ENCODE measurements around the gene GLYR1. TPM values are rescaled to one million over a fixed set of nuclear protein-coding genes. Genes with fewer than 3 reads are reported as not detected.

Gene GLYR1
- total RNA-seq, 1 experiment from 2014 or later: 117 TPM

GRCh38 chr16:4830408-4830807 is 16.7 kb downstream of the GLYR1 start:
- Histone ChIP-seq H3K9me3 (no peaks in the 10 kb centered on the region), H3K36me3 (ENCODE audit: control insufficient read depth, insufficient read depth, low read length) (peaks cover 1% of the 10 kb centered on the region; the same call in 1 of the 2 replicates), H3K4me1 (no peaks in the 10 kb centered on the region), H3K4me3 (ENCODE audit: low read depth, low read length) (no peak overlapping the region), H3K27me3 (replicated peaks; ENCODE audit: control insufficient read depth, insufficient read depth, low read length) (no peaks in the 10 kb centered on the region)
- H3K27me3 Mint-ChIP-seq (ENCODE audit: insufficient read depth, unreplicated experiment): no peaks in the 10 kb centered on the region
- no peak for DNase-seq
- TF ChIP-seq CTCF (IDR thresholded peaks at IDR 0.05; ENCODE audit: insufficient read depth in 1 of 2, low read depth in 1 of 2, low read length in 1 of 2, severe bottlenecking in 1 of 2, unreplicated experiment in 1 of 2): no peak
- H3K36me3 Mint-ChIP-seq (ENCODE audit: insufficient read depth, unreplicated experiment): peaks cover 68% of the 10 kb centered on the region
- no peaks in the 10 kb centered on the region for H3K4me1 Mint-ChIP-seq (ENCODE audit: low read depth, unreplicated experiment)
- intact Hi-C loops (cut with micrococcal nuclease; ENCODE audit: unreplicated experiment): no loop called here
- CTCF ChIA-PET: no interaction called here
- no peak overlapping the region for H3K4me3 Mint-ChIP-seq (ENCODE audit: unreplicated experiment)
- no peaks in the 10 kb centered on the region for H3K9me3 Mint-ChIP-seq (ENCODE audit: unreplicated experiment)
- BruUV-seq (replicated peaks): no TSS peak
- POLR2A ChIA-PET: interaction anchor here (0.6 kb wide), 1 partner anchor 69 kb away, joined by 3 read pairs; no protein-coding TSS in a partner anchor
- H3K27ac Mint-ChIP-seq (ENCODE audit: unreplicated experiment): no peak overlapping the region

GRCh38 chr16:4828567-4829321 is 18.3 kb downstream of the GLYR1 start:
- POLR2A ChIA-PET: no interaction called here
- peaks cover 69% of the 10 kb centered on the region for H3K36me3 Mint-ChIP-seq (ENCODE audit: insufficient read depth, unreplicated experiment)

GRCh38 chr16:4826980-4827379 is 20.1 kb downstream of the GLYR1 start:
- DNase-seq: no peak
- H3K4me3 Mint-ChIP-seq (ENCODE audit: unreplicated experiment): no peak overlapping the region
- Histone ChIP-seq H3K36me3 (ENCODE audit: control insufficient read depth, insufficient read depth, low read length) (peaks cover 4% of the 10 kb centered on the region; the same call in 1 of the 2 replicates), H3K9me3 (no peaks in the 10 kb centered on the region), H3K4me3 (ENCODE audit: low read depth, low read length) (no peak overlapping the region), H3K27me3 (replicated peaks; ENCODE audit: control insufficient read depth, insufficient read depth, low read length) (no peaks in the 10 kb centered on the region), H3K4me1 (no peaks in the 10 kb centered on the region)
- H3K36me3 Mint-ChIP-seq (ENCODE audit: insufficient read depth, unreplicated experiment): peaks cover 60% of the 10 kb centered on the region
- no peak overlapping the region for H3K27ac Mint-ChIP-seq (ENCODE audit: unreplicated experiment)
- ChIA-PET POLR2A (no interaction called here), CTCF (interaction anchor here (0.6 kb wide), 1 partner anchor 281 kb away, joined by 3 read pairs; no protein-coding TSS in a partner anchor)
- TF ChIP-seq CTCF (IDR thresholded peaks at IDR 0.05; ENCODE audit: insufficient read depth in 1 of 2, low read depth in 1 of 2, low read length in 1 of 2, severe bottlenecking in 1 of 2, unreplicated experiment in 1 of 2): no peak
- no peaks in the 10 kb centered on the region for H3K27me3 Mint-ChIP-seq (ENCODE audit: insufficient read depth, unreplicated experiment)
- no TSS peak for BruUV-seq (replicated peaks)
- H3K9me3 Mint-ChIP-seq (ENCODE audit: unreplicated experiment): no peaks in the 10 kb centered on the region
- intact Hi-C loops (cut with micrococcal nuclease; ENCODE audit: unreplicated experiment): no loop called here
- no peaks in the 10 kb centered on the region for H3K4me1 Mint-ChIP-seq (ENCODE audit: low read depth, unreplicated experiment)

More at GRCh38 chr16:4828567-4829321, 18.3 kb downstream of the GLYR1 start:
- no peak for DNase-seq
- Histone ChIP-seq H3K36me3 (ENCODE audit: control insufficient read depth, insufficient read depth, low read length) (peaks cover 1% of the 10 kb centered on the region; the same call in 1 of the 2 replicates), H3K4me1 (no peaks in the 10 kb centered on the region), H3K27me3 (replicated peaks; ENCODE audit: control insufficient read depth, insufficient read depth, low read length) (no peaks in the 10 kb centered on the region), H3K4me3 (ENCODE audit: low read depth, low read length) (no peak overlapping the region), H3K9me3 (no peaks in the 10 kb centered on the region)
- no peak for TF ChIP-seq CTCF (IDR thresholded peaks at IDR 0.05; ENCODE audit: insufficient read depth in 1 of 2, low read depth in 1 of 2, low read length in 1 of 2, severe bottlenecking in 1 of 2, unreplicated experiment in 1 of 2)
- no peak overlapping the region for H3K27ac Mint-ChIP-seq (ENCODE audit: unreplicated experiment)
- H3K4me1 Mint-ChIP-seq (ENCODE audit: low read depth, unreplicated experiment): no peaks in the 10 kb centered on the region
- no peaks in the 10 kb centered on the region for H3K9me3 Mint-ChIP-seq (ENCODE audit: unreplicated experiment)
- intact Hi-C loops (cut with micrococcal nuclease; ENCODE audit: unreplicated experiment): no loop called here
- H3K27me3 Mint-ChIP-seq (ENCODE audit: insufficient read depth, unreplicated experiment): no peaks in the 10 kb centered on the region
- CTCF ChIA-PET: no interaction called here
- BruUV-seq (replicated peaks): no TSS peak
- H3K4me3 Mint-ChIP-seq (ENCODE audit: unreplicated experiment): no peak overlapping the region

Data from Caco-2 (cell line).